GM12864 (cell line): Measurements from ENCODE around the gene PRDM8.

Experiments
- DNase-seq: peaks from one replicate; pipeline ENCODE4 v3.0.0-alpha.2; 2011; ENCODE audit warnings: low read depth
- H3K4me3 ChIP-seq: 2 replicates; pipeline ENCODE4 v1.5.1; 2011; ENCODE audit warnings: mild to moderate bottlenecking, low read depth, low read length, control low read depth
- CTCF ChIP-seq: IDR thresholded peaks from 2 replicates; pipeline ENCODE4 v1.5.1; 2011; ENCODE audit warnings: low read depth, mild to moderate bottlenecking, moderate library complexity, low read length, control low read depth, inconsistent platforms; ENCODE audit errors: missing control alignments

PRDM8 gene

GRCh38 chr4:80215449-80216052, 18.2 kb downstream of the PRDM8 start:
- no peak for DNase-seq
- TF ChIP-seq CTCF, result peak; percentile 39
- no peak overlapping the region for H3K4me3 ChIP-seq

DNA sequence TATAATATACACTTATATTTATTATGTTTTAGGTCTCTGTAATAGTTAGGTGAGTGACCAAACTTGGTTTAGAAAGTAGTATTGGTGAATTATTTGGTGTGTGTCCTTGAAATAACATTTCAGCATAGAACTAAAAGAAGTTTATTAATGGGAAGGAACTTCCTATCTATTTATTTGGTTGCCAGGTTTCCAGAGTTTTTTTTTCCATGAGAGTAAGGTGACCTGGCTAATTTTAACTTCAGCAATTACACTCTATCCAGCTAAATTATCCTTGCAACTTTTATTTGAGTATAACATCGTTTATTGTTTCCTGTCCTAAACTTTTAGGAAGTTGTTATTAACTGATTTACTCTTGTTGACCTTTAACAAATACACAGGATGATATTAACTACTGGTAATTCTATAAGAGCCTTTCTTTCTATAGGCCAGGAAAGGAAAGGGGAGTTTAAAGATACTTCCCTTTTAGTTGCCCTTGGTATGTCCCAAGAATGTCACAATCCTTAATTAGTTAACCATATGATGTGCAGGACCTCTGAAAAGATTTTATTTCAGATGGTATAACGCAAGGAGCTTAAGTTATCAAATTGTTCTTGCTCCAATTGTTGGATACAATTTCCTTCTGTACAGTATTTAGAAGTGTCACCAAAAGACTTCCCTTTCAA, 18.9 kb downstream of the PRDM8 start:
- H3K4me3 ChIP-seq, result no peak overlapping the region
- TF ChIP-seq CTCF, result no peak
- no peak for DNase-seq

DNA sequence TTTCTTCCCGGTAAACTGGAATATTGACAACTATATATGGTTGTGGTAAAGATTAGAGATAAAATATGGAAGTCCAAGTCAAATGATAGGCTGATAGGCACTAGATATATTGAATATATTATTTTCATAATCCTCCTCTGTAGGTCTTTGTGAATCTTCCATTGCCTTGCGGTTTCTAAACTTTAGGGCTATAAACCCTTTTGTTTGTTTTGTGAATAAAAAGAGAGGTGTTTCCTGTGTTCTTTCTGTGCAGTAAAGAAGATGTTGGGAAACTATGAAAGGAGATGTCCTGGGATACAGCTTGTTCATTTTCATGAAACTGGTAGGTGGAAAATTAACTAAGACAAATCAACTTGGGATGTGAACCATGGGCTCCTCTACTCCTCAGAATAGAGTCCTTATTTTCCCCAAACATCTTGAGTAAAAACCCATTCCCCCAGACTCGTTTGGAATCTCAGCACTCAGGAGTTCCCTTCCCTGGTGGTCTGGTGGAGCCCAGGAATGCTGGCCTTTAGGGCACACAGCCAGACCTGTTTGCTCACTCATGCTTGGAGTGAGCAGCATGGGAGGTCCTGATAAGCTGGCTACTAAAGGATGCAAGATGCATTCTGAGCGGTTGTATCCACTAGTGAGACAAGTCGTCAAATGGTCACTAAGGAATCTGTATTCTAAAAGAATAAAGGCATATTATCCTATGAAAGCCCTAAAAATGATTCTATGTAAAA, 22.2 kb downstream of the PRDM8 start:
- H3K4me3 ChIP-seq, result no peak overlapping the region
- no peak for TF ChIP-seq CTCF
- DNase-seq, result no peak

GRCh38 chr4:80220711-80221110, 23.4 kb downstream of the PRDM8 start:
- no peak for TF ChIP-seq CTCF
- H3K4me3 ChIP-seq, result no peak overlapping the region
- DNase-seq, result no peak

GRCh38 chr4:80221161-80221560, 23.9 kb downstream of the PRDM8 start:
- no peak overlapping the region for H3K4me3 ChIP-seq
- TF ChIP-seq CTCF, result peak; percentile 4
- DNase-seq, result no peak

- TF ChIP-seq CTCF, result no peak
- DNase-seq, result no peak
- H3K4me3 ChIP-seq, result no peak overlapping the region
Observed at GRCh38 chr4:80225595-80225994, 28.3 kb downstream of the PRDM8 start.

- no peak for TF ChIP-seq CTCF
- no peak overlapping the region for H3K4me3 ChIP-seq
- DNase-seq, result no peak
Observed at GRCh38 chr4:80226094-80226493, 28.8 kb downstream of the PRDM8 start.
